Mesenchymal stem cell (in vitro differentiated cells and primary cell): ENCODE results near the gene LMF1.

Source experiments
- DNase-seq: peaks from one replicate; pipeline ENCODE4 v3.0.0-alpha.2; 2013
- H2AFZ ChIP-seq: one replicate; pipeline ENCODE4 v1.6.1; 2013; ENCODE audit warnings: low read depth, mild to moderate bottlenecking, control low read depth, inconsistent platforms, low read length, moderate library complexity
- H2AK5ac ChIP-seq: 2 replicates; pipeline ENCODE4 v1.6.1; 2013; ENCODE audit warnings: low read length, moderate library complexity, mild to moderate bottlenecking, inconsistent platforms; ENCODE audit not compliant: severe bottlenecking
- H2BK120ac ChIP-seq: one replicate; pipeline ENCODE4 v1.6.1; 2013; ENCODE audit warnings: low read depth, mild to moderate bottlenecking, inconsistent platforms, low read length, moderate library complexity
- H2BK12ac ChIP-seq, 2 experiments: one replicate each; pipeline ENCODE4 v1.6.1; 2013; ENCODE audit warnings: inconsistent platforms in 2 of 2, low read length in 2 of 2, mild to moderate bottlenecking in 2 of 2, moderate library complexity in 2 of 2, control low read depth in 1 of 2
- H2BK15ac ChIP-seq: one replicate; pipeline ENCODE4 v1.6.1; 2013; ENCODE audit warnings: mild to moderate bottlenecking, low read depth, inconsistent platforms; ENCODE audit not compliant: poor library complexity, severe bottlenecking
- H2BK5ac ChIP-seq: 2 replicates; pipeline ENCODE4 v1.6.1; 2013; ENCODE audit warnings: low read depth, mild to moderate bottlenecking, low read length, control low read depth, inconsistent platforms; ENCODE audit not compliant: poor library complexity, severe bottlenecking
- H3K14ac ChIP-seq, 2 experiments: one replicate each; pipeline ENCODE4 v1.6.1; 2013; ENCODE audit warnings: inconsistent platforms in 2 of 2, low read length in 2 of 2, control low read depth in 1 of 2, mild to moderate bottlenecking in 1 of 2, moderate library complexity in 1 of 2
- H3K18ac ChIP-seq, 2 experiments: one replicate each; pipeline ENCODE4 v1.6.1; 2013; ENCODE audit warnings: inconsistent platforms in 2 of 2, low read length in 2 of 2, control low read depth in 1 of 2, low read depth in 1 of 2, mild to moderate bottlenecking in 1 of 2
- H3K23ac ChIP-seq, 2 experiments: one replicate each; pipeline ENCODE4 v1.6.1; 2013; ENCODE audit warnings: inconsistent platforms in 2 of 2, low read length in 2 of 2, mild to moderate bottlenecking in 2 of 2, moderate library complexity in 2 of 2, control low read depth in 1 of 2
- H3K27ac ChIP-seq: 2 replicates; pipeline ENCODE4 v1.5.1; 2013; ENCODE audit warnings: mild to moderate bottlenecking, moderate library complexity, low read length, control low read depth, inconsistent platforms; ENCODE audit not compliant: poor library complexity, severe bottlenecking
- H3K27me3 ChIP-seq, 2 experiments: 2 replicates each; pipeline versions ENCODE4 v1.6.1 to v1.7.0; 2013; ENCODE audit warnings: low read length in 2 of 2, mild to moderate bottlenecking in 2 of 2, moderate library complexity in 2 of 2, control low read depth in 1 of 2, inconsistent platforms in 1 of 2; ENCODE audit not compliant: control insufficient read depth in 1 of 2, insufficient read depth in 1 of 2
- H3K36me3 ChIP-seq, 2 experiments: 2 replicates each; pipeline versions ENCODE4 v1.6.1 to v1.7.0; 2013; ENCODE audit warnings: low read length in 2 of 2, control low read depth in 1 of 2, inconsistent platforms in 1 of 2, low read depth in 1 of 2, mild to moderate bottlenecking in 1 of 2; ENCODE audit not compliant: insufficient read depth in 2 of 2, control insufficient read depth in 1 of 2
- H3K4ac ChIP-seq, 2 experiments: one replicate each; pipeline ENCODE4 v1.6.1; 2013; ENCODE audit warnings: inconsistent platforms in 2 of 2, low read length in 2 of 2, mild to moderate bottlenecking in 2 of 2, moderate library complexity in 2 of 2, control low read depth in 1 of 2, low read depth in 1 of 2
- H3K4me1 ChIP-seq: 2 replicates; pipeline ENCODE4 v1.6.1; 2013; ENCODE audit warnings: low read depth, low read length, control low read depth; ENCODE audit not compliant: control insufficient read depth, insufficient read depth
- H3K4me2 ChIP-seq: 2 replicates; pipeline ENCODE4 v1.6.1; 2013; ENCODE audit warnings: low read length, mild to moderate bottlenecking, inconsistent platforms; ENCODE audit not compliant: poor library complexity, severe bottlenecking
- H3K4me3 ChIP-seq, 2 experiments: 2 replicates each; pipeline versions ENCODE4 v1.5.1 to v1.7.0; 2013; ENCODE audit warnings: low read length in 2 of 2, mild to moderate bottlenecking in 2 of 2, control low read depth in 1 of 2, low read depth in 1 of 2; ENCODE audit not compliant: insufficient read depth in 1 of 2
- H3K79me1 ChIP-seq: replicated peaks from 2 replicates; pipeline ENCODE4 v1.6.1; 2013; ENCODE audit warnings: mild to moderate bottlenecking, control low read depth, low read length, inconsistent platforms; ENCODE audit not compliant: poor library complexity, severe bottlenecking
- H3K9ac ChIP-seq: 2 replicates; pipeline ENCODE4 v1.7.0; 2013; ENCODE audit warnings: mild to moderate bottlenecking, low read length, moderate library complexity
- H3K9me3 ChIP-seq: 2 replicates; pipeline ENCODE4 v1.7.0; 2013; ENCODE audit warnings: mild to moderate bottlenecking, low read length; ENCODE audit not compliant: control insufficient read depth
- H4K8ac ChIP-seq: one replicate; pipeline ENCODE4 v1.6.1; 2013; ENCODE audit warnings: inconsistent platforms, mild to moderate bottlenecking, low read length, moderate library complexity
- H4K91ac ChIP-seq: one replicate; pipeline ENCODE4 v1.6.1; 2013; ENCODE audit warnings: mild to moderate bottlenecking, low read length, inconsistent platforms
- WGBS: methylation state at CpG from one replicate; pipeline ENCODE4 v1.1.7; 2013; ENCODE audit warnings: mixed read lengths; 5-methylcytosine and 5-hydroxymethylcytosine counted together

Gene LMF1

DNA sequence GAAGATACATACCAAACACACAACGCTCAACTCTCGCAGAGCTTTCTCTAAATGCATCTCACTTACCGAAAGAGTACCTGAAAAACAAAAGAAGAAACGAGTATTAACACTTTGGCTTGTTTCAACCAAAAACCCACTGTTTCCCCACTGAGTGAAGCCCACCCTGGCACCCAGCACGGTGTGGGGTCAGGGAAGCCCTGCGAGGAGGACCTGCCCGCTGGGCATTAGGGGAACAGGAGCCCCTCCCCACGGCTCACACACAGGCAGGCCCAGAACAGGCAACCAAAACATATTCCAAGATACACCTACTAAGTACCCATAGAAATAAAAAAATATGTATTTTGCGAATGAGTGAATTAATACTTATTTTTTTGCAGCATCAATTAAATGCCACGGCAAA lies 36.6 kb downstream of the LMF1 start:
- H3K14ac ChIP-seq: no peak overlapping the region
- H3K4ac ChIP-seq: no peak overlapping the region
- no peak overlapping the region for H2BK12ac ChIP-seq
- H3K9ac ChIP-seq: no peak overlapping the region
- no peaks in the 10 kb centered on the region for H3K27me3 ChIP-seq
- no peak overlapping the region for H3K4me3 ChIP-seq
- no peaks in the 10 kb centered on the region for H3K9me3 ChIP-seq
- H4K91ac ChIP-seq: no peak overlapping the region
- no peak overlapping the region for H2BK15ac ChIP-seq
- H3K4me1 ChIP-seq: peaks cover 4% of the 10 kb centered on the region
- H3K79me1 ChIP-seq: no peaks in the 10 kb centered on the region
- H2BK5ac ChIP-seq: no peak overlapping the region
- H3K4me2 ChIP-seq: no peak overlapping the region
- H3K36me3 ChIP-seq: peaks cover 13 to 23% of the 10 kb centered on the region in 2 experiments
- 88% methylated on average over 7 of the region's 10 CpGs for WGBS
- no peak overlapping the region for H3K18ac ChIP-seq
- no peak overlapping the region for H4K8ac ChIP-seq
- no peak overlapping the region for H3K23ac ChIP-seq
- no peak overlapping the region for H2BK120ac ChIP-seq
- DNase-seq: no peak
- H3K27ac ChIP-seq: no peak overlapping the region
- no peak overlapping the region for H2AK5ac ChIP-seq
- H2AFZ ChIP-seq: no peak overlapping the region

DNA sequence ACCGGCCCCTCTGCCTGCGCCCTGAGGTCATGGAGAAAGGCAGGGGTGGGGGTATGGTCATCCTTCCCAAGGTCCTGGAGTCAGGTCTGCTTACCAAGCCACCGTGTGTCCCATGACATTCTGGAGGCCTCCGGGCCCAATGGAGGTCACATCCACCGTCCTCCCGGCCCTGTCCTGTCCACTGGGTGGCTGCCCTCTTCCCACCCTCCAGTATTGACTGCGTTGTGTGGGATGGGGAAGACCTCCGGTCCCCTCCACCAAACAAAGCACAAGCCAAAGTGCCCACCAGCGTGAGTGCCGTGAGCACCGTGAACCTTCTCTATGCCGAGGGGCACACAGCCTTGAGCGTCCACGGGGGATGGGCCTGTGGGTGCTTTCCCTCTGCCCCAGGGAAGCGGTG lies 37.2 kb downstream of the LMF1 start:
- Histone ChIP-seq H4K8ac (no peak overlapping the region), H2AFZ (no peak overlapping the region), H3K27me3 (no peaks in the 10 kb centered on the region), H3K27ac (no peak overlapping the region), H3K4me3 (no peak overlapping the region), H3K18ac (no peak overlapping the region), H3K23ac (no peak overlapping the region), H2BK5ac (no peak overlapping the region), H3K14ac (no peak overlapping the region), H3K9me3 (no peaks in the 10 kb centered on the region), H2AK5ac (no peak overlapping the region), H3K79me1 (no peaks in the 10 kb centered on the region), H3K4me2 (no peak overlapping the region), H3K4me1 (peaks cover 4% of the 10 kb centered on the region), H2BK120ac (no peak overlapping the region), H3K36me3 (peaks cover 13 to 23% of the 10 kb centered on the region in 2 experiments), H2BK15ac (no peak overlapping the region), H3K4ac (no peak overlapping the region), H2BK12ac (no peak overlapping the region), H3K9ac (no peak overlapping the region), H4K91ac (no peak overlapping the region)
- DNase-seq: no peak
- WGBS: 87% methylated on average over 15 of the region's 15 CpGs

DNA sequence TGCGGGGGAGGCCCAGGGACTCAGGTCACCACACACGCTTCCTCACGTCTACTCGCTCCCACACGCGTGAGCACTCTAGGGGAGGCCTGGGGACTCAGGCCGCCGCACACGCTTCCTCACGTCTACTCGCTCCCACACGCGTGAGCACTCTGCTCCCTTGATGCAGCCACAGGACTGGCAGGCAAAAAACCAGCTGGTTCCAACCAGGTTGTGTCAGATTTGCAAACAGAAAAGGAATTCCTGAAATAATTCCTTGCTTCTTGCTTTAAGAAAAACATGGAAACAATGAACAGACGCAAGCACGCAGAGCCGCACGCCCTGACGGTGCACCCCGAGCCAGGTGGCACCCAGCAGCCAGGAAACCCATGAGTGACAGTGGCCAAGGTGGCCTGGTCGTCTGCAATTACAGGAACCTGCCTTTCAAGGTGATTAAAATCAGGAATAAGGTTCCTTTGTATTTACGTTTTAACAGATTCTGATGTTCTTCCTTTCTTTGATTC lies 37.9 kb downstream of the LMF1 start:
- Histone ChIP-seq H3K27ac (no peak overlapping the region), H2BK12ac (no peak overlapping the region), H4K8ac (no peak overlapping the region), H3K9ac (no peak overlapping the region), H3K27me3 (no peaks in the 10 kb centered on the region), H3K9me3 (no peaks in the 10 kb centered on the region), H2AK5ac (no peak overlapping the region), H3K4me2 (no peak overlapping the region), H2BK5ac (no peak overlapping the region), H3K14ac (no peak overlapping the region), H3K4me3 (no peak overlapping the region), H3K4me1 (peaks cover 2% of the 10 kb centered on the region), H3K79me1 (no peaks in the 10 kb centered on the region), H2AFZ (no peak overlapping the region), H4K91ac (no peak overlapping the region), H3K23ac (no peak overlapping the region), H2BK120ac (no peak overlapping the region), H3K36me3 (peaks cover 13 to 19% of the 10 kb centered on the region in 2 experiments), H3K4ac (no peak overlapping the region), H3K18ac (no peak overlapping the region), H2BK15ac (no peak overlapping the region)
- WGBS: 82% methylated on average over 21 of the region's 21 CpGs
- no peak for DNase-seq

GRCh38 chr16:931626-932500 lies 38.9 kb downstream of the LMF1 start:
- Histone ChIP-seq H4K8ac (no peak overlapping the region), H3K4me3 (no peak overlapping the region), H3K79me1 (no peaks in the 10 kb centered on the region), H3K4me2 (no peak overlapping the region), H3K9me3 (peaks cover 3% of the 10 kb centered on the region), H3K27ac (no peak overlapping the region), H3K14ac (no peak overlapping the region), H3K4me1 (peaks cover 2% of the 10 kb centered on the region), H3K23ac (no peak overlapping the region), H2BK5ac (no peak overlapping the region), H3K4ac (no peak overlapping the region), H2BK120ac (no peak overlapping the region), H3K18ac (no peak overlapping the region), H3K36me3 (peaks cover 13 to 19% of the 10 kb centered on the region in 2 experiments), H3K27me3 (no peaks in the 10 kb centered on the region), H2AFZ (no peak overlapping the region), H2BK12ac (no peak overlapping the region), H2AK5ac (no peak overlapping the region), H3K9ac (no peak overlapping the region), H4K91ac (no peak overlapping the region), H2BK15ac (no peak overlapping the region)
- DNase-seq: no peak
- 88% methylated on average over 44 of the region's 44 CpGs for WGBS
